DMS153 treated with DMSO at 0.1 percent for 48 hours (cell line): ENCODE measurements around the gene HIBCH.
"Not testable (repeated sequence)": the region's sequence is repeated elsewhere in the genome, so short reads cannot be mapped to it uniquely, and the experiment has no call there.

ENCODE experiments used
- DNase-seq: peaks from one replicate; lab custom pipeline; 2025; ENCODE audit not compliant: unreplicated experiment; lab: John Stamatoyannopoulos, UW

Gene HIBCH

GRCh38 chr2:190159453-190159852, 160.2 kb downstream of the HIBCH start:
- DNase-seq, result no peak

- DNase-seq, result no peak
Observed at GRCh38 chr2:190158798-190159434, 160.7 kb downstream of the HIBCH start.

GRCh38 chr2:190157613-190158528, 161.8 kb downstream of the HIBCH start:
- not testable (repeated sequence) for DNase-seq

- DNase-seq, result no peak
Observed at GRCh38 chr2:190156530-190157212, 163.0 kb downstream of the HIBCH start.
